AG04450 (cell line): ENCODE data around the gene ATP6V1G3. TPM values are rescaled to one million over a fixed set of nuclear protein-coding genes. Genes with fewer than 3 reads are reported as not detected.

Experiments used
- CTCF ChIA-PET: fragments of 300-600, 350-600 bp; formaldehyde crosslinking; extraction: SDS; loops from one replicate; lab custom pipeline; 2022; ENCODE audit warnings: antibody characterized with exemption, inconsistent platforms; lab: Charles Lee
- POLR2A ChIA-PET: fragments of 350-600 bp; formaldehyde crosslinking; extraction: SDS; loops from one replicate; lab custom pipeline; 2021; ENCODE audit warnings: antibody characterized with exemption, inconsistent platforms; lab: Yijun Ruan, JAX
- DNase-seq: peaks from one replicate; pipeline ENCODE4 v3.0.0-alpha.2; 2011; ENCODE audit warnings: low read depth, low spot score
- H3K27ac ChIP-seq: one replicate; pipeline ENCODE4 v1.5.1; 2012; ENCODE audit warnings: low read depth, low read length, control low read depth
- H3K27me3 ChIP-seq: one replicate; pipeline ENCODE4 v1.6.0; 2012; ENCODE audit warnings: low read length; ENCODE audit not compliant: control insufficient read depth, insufficient read depth
- H3K4me3 ChIP-seq: 2 replicates; pipeline ENCODE4 v1.5.1; 2011; ENCODE audit warnings: mild to moderate bottlenecking, low read depth, low read length, control low read depth
- H3K9me3 ChIP-seq: 2 replicates; pipeline ENCODE4 v1.5.1; 2012; ENCODE audit warnings: low read length; ENCODE audit not compliant: control insufficient read depth, insufficient read depth
- polyA plus RNA-seq: library from polyadenylated mRNA; depleted of rRNA; stranded (reverse); fragments of >200 nt; gene quantifications from 2 replicates; pipeline ENCODE4 v1.2.3, GENCODE V29; 2011
- TF ChIP-seq, protein P1 (sequence below): IDR thresholded peaks from 2 replicates; pipeline ENCODE4 v1.5.1; 2011; ENCODE audit warnings: low read depth, low read length, control low read depth, inconsistent platforms

The ATP6V1G3 gene
- polyA plus RNA-seq, 1 experiment, result not detected

DNA sequence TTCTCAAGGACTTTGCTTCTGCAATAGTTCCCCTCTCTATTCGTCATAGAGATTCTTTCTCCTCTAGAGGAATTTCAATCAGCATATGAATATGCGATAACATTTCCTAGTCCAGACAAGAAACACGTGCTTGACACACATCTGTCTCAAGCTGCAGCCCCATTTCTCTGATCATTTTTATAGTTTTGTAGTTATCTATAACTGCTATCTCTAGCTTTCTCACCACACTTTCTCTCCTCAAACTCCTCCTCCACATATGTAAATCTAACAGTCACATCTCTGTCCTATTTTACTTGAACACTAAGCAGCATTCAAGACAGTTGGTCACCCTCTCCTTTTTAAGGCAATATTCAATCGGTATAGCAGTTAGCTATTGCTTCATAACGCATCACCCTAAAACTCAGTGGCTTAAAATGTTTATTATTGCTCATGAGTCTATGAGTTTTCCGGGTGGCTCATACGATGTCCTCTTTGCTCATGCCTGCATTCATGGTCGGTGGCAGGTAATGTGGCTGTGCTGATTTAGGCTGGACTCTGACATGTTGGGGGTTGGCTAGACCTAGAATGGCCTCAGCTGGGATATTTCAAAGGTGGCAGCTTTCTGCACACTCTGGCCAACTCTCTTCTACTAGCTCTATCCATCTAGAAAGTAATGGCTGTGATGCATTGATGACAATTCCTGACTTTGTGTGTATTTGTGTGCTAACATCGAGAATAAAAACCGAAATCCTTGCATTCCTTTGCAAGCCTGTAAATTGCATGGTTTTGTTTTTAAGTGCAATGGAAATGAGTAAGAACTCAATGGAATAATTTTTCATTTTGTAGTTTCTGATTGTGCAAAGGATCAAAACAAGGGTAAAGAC lies 20.6 kb downstream of the ATP6V1G3 start:
- ChIA-PET CTCF (no interaction called here), POLR2A (no interaction called here)
- DNase-seq, result no peak
- Histone ChIP-seq H3K27ac (no peak overlapping the region), H3K9me3 (no peaks in the 10 kb centered on the region), H3K27me3 (no peaks in the 10 kb centered on the region), H3K4me3 (no peak overlapping the region)
- TF ChIP-seq, protein P1, sequence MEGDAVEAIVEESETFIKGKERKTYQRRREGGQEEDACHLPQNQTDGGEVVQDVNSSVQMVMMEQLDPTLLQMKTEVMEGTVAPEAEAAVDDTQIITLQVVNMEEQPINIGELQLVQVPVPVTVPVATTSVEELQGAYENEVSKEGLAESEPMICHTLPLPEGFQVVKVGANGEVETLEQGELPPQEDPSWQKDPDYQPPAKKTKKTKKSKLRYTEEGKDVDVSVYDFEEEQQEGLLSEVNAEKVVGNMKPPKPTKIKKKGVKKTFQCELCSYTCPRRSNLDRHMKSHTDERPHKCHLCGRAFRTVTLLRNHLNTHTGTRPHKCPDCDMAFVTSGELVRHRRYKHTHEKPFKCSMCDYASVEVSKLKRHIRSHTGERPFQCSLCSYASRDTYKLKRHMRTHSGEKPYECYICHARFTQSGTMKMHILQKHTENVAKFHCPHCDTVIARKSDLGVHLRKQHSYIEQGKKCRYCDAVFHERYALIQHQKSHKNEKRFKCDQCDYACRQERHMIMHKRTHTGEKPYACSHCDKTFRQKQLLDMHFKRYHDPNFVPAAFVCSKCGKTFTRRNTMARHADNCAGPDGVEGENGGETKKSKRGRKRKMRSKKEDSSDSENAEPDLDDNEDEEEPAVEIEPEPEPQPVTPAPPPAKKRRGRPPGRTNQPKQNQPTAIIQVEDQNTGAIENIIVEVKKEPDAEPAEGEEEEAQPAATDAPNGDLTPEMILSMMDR, result no peak

DNA sequence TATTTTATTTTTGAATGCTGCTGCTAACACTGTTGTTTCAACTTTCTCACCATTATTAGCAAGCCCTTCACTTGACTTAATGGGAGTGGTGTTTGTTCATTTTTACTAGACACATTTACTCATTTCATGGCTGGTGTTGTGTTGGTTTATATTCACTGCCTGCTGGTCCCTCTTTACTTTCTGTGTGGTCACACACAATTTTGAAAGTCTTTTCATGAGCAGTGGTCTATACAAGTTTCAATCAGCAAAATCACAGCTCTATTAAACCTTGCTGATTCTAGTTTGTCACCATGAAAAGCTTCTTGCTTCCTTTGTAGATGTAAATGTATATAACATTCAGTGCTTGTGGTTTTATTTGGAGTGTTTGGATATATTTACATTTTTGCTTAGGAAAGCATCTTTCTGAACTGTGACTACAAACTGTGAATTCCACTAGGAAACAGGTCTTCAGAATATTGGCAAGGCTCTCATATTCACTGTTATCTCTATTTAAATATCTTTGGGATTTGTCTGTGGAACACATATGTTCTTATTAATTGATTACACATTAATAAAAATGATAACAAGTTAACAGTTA lies 22.8 kb downstream of the ATP6V1G3 start:
- no peak overlapping the region for H3K27ac ChIP-seq
- H3K4me3 ChIP-seq, result no peak overlapping the region
- no peaks in the 10 kb centered on the region for H3K9me3 ChIP-seq
- TF ChIP-seq, protein P1, result no peak
- ChIA-PET POLR2A (interaction anchor here (0.6 kb wide), 1 partner anchor 21 kb away, joined by 4 read pairs; no protein-coding TSS in a partner anchor), CTCF (no interaction called here)
- H3K27me3 ChIP-seq, result no peaks in the 10 kb centered on the region
- DNase-seq, result no peak

DNA sequence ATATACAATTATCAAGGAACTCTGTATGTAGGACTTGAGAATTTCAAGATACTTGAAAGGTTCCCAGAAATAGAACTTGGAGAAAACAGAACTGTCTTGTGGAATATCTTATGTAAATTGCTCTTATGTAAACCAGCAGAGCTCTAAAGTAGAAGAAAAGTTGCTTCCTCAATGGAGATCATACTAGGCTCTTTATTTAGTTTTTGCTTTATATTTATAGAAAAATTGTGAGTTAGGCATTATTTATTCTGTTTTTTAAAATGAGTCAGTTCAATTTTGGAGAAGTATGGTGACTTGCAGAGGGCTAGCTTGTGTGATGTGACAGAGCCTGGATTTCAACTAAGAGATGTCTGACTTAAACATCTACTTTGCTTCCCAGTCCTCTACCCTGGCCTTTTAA lies 40.4 kb downstream of the ATP6V1G3 start:
- Histone ChIP-seq H3K4me3 (no peak overlapping the region), H3K27ac (no peak overlapping the region), H3K9me3 (no peaks in the 10 kb centered on the region), H3K27me3 (no peaks in the 10 kb centered on the region)
- TF ChIP-seq, protein P1, result no peak
- ChIA-PET POLR2A (no interaction called here), CTCF (no interaction called here)
- no peak for DNase-seq

DNA sequence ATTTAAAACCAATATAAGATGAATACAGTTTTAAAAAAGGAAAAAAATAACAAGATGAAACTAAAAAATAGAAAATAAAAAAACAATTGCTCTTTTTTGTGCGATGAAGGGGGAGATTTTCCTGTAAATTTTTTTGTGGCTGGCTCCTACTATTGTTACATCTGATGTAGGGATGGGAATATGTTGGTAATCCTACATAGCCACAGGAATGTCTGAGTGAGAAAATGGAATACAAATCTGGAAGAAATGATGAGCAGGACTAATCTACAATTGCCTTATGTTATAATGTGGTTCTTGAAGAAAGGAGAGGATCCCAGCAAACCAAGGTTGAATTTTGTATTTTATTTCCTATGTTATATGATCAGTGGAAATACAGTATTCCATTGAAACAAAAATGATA lies 40.9 kb downstream of the ATP6V1G3 start:
- Histone ChIP-seq H3K27me3 (no peaks in the 10 kb centered on the region), H3K27ac (no peak overlapping the region), H3K9me3 (peaks cover 4% of the 10 kb centered on the region; the same call in 1 of the 2 replicates), H3K4me3 (no peak overlapping the region)
- DNase-seq, result no peak
- TF ChIP-seq, protein P1, result no peak
- POLR2A ChIA-PET, result no interaction called here
- CTCF ChIA-PET, result no interaction called here

DNA sequence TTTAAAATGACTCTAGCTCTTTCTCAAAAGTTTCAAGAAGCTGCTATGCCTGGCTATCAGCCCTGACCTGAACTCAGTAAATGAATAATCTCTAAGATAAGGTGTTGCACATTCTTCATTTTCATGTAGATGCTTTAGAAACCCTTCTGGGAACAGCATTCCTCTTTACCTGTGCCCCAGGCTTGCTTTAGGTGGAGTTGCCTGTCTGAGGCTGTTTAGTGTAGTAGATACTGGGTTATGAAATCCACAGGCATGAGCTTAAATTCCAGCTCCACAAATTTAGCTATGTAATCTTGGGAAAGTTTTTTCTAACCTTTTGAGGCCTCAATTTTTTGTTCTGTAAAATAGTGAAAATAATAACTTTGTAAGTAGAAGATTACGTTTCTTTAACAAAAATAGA lies 41.6 kb downstream of the ATP6V1G3 start:
- ChIA-PET CTCF (no interaction called here), POLR2A (no interaction called here)
- H3K4me3 ChIP-seq, result no peak overlapping the region
- no peaks in the 10 kb centered on the region for H3K27me3 ChIP-seq
- H3K27ac ChIP-seq, result no peak overlapping the region
- H3K9me3 ChIP-seq, result peaks cover 10% of the 10 kb centered on the region; the same call in 1 of the 2 replicates
- DNase-seq, result no peak
- TF ChIP-seq, protein P1, result no peak
